Measurements from ENCODE around the gene CACTIN. TPM values are rescaled to one million over a fixed set of nuclear protein-coding genes. Genes with fewer than 3 reads are reported as not detected.

CACTIN gene
- total RNA-seq, 1 donor from 2014 or later: 32.4 TPM

DNA sequence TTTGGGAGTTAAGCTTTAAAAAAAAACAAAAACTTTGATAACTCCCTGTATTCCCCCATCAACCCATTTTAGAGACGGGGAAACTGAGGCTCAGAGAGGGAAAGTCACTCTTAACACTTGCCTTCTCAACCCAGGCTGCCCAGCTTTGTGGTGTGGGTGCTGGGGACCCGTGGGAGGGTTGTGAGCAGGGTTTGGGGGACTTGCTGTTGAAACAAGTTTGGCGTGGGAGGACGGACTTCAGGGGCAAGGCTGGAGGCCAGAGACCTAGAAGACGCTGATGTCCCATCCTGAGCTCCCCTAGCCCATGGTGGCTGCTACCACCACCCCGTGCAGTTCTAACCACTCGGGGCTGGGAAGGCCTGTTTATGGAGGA lies 747 bp upstream of the CACTIN start:
- DNase-seq (ENCODE audit: low read depth): no peak

DNA sequence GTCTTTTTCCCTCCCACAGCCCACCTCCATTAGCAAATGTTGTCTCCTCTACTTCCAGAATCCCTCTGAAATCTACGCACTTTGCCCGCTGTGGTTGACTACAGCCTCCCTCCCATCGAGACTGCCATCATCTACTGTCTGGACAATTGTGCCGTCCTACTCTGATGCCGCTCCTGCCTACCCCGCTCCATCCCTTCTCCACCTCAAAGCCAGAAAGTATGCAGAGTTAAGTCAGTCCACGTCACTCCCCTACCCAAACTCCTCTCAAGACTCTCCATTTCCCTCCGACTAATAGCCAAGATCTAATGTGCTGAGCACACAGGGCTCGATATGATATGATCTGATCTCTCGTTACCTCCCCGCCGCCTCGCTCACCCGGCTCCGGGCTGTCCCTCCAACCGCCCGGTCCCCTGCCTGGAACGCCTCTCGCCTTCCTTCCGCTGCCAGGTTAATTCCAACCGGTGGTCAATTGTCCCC lies 556 bp downstream of the CACTIN start:
- no peak for DNase-seq (ENCODE audit: low read depth)

DNA sequence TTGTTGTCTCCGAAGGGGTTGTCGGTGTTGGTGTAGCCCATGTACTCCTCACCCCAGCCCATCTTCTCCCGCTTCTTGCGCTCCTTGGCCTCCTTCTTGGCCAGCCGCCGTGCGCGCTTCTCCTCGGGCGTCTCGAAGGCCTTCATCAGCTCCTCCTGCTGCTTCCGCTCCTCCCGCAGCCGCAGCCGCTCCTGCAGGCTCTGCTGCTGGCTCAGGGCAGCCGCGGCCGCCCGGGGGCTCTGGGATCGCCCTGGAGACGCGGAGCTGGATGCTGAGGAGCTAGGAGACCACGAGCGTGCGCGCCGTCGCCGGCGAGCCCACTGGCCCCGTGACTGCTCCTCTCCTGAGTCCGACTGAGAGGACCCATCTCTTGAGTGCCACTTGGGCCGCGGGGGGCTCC lies 2.9 kb downstream of the CACTIN start:
- no peak for DNase-seq (ENCODE audit: low read depth)

DNA sequence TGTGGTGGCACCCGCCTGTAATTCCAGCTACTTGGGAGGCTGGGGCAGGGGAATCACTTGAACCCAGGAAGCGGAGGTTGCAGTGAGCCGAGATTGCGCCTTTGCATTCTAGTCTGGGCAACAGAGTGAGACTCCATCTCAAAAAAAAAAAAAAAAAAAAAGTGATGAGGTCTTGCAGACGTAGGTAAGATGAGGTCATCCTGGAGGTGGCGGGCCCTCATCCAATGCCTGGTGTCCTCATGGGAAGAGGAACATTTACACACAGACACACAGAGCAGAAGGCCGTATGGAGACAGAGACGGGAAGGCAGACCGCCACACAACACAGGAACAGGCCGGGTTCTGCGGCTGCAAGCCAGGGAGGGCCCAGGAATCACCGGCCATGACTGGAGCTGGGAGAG lies 4.4 kb downstream of the CACTIN start:
- DNase-seq (ENCODE audit: low read depth): no peak

DNA sequence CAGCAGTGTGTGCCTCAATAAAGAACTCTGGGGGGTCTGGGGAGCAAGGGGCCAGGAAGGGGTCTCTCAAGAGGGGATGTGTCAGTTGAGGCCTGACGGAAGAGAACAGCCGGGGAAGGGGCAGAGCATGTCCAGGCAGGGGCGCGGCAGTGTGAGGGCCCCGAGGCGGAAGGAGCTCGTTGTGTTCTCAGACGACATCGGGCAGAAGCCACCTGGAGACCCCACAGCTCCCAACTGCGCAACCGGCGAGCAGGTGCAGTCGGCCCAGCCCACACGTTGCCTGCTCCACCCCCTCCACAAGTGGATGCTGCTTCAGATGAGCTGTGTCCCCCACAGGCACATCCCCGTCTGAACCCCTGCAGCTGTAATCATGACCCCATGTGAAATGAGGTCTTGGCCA lies 4.9 kb downstream of the CACTIN start:
- no peak for DNase-seq (ENCODE audit: low read depth)

DNA sequence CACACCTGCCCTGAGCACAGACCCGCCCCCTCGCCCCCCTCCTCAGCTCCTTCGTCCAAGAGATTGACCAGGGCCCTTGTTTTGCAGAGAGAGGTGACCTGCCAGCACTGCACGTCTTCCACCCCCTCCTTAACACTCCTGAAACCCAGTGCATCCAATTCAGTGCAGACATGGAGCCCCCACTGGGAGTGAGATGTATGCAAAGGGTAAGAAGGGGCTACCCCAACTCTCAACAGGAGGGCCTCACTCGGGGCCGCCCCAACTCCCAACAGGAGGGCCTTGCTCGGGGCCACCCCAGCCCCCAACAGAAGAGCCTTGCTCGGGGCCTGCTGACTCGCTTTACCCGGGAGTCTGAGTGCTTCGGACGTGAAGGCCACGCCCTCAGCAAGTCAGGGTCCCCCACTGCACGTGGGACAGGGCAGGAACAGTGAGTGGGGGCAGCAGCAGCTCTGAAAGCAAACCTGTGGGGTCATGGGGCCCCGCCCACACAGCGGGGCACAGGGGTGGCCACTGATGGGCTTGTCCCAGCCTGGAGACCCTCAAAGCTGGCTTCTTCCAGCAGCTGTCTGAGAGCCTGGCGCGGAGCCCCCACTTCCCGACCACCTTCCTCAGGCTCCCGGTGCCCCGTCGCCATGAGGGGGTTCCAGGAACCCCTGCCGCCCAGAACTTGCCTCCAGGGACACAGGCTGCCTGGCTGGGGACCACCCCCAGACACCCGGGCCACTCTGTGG lies 5.6 kb downstream of the CACTIN start:
- no peak for DNase-seq (ENCODE audit: low read depth)

DNA sequence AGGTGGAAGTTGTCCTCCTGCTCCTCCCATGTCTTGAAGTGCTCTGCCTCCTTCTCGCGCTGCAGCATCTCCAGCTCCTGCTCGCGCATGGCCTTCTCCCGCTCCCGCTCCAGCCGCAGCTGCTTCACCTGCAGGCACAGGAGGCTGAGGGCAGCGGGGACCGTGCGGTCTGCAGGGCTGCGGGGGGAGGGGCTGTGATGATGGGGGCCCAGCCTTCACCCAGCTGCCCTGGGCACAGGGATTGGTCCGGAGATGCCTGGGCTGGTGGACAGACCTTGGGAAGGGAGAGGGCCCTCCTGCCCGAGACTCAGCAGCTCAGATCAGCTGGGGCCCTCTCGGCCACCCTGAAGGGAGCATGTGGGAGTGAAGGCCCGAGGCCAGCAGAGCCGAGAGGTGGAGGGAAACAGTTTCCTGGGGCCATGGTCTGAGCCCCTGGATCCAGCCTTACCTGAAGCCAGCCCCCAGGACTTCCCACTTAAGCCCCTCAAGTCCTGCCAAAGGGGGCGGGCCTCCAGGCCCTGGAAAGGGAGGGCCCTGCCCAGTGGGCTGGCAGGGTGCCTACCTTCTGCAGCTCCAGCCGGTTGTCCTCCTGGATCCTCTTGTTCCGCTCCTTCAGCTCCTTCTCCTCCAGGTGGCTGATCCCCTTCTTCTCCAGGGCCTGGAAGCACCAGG lies 6.3 kb downstream of the CACTIN start:
- no peak for DNase-seq (ENCODE audit: low read depth)

DNA sequence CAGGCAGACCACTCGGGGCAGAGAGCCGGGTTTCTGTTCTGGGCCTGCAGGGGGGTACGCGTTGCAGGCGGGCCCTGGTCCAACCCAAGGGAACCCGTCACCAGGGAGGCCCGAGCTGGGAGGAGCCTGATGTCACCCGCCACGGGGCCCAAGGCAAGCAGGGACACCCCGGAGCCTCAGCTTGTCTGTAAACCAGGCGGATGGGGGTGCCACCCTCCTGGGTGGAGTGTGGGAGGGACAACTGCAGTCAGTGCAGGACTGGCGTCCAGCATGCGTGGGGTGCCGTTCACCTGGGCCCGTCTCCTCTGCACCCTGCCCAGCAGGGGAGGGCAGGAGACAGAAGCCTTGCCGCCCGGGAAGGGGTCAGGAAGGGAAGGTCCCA lies 7.0 kb downstream of the CACTIN start:
- no peak for DNase-seq (ENCODE audit: low read depth)

DNA sequence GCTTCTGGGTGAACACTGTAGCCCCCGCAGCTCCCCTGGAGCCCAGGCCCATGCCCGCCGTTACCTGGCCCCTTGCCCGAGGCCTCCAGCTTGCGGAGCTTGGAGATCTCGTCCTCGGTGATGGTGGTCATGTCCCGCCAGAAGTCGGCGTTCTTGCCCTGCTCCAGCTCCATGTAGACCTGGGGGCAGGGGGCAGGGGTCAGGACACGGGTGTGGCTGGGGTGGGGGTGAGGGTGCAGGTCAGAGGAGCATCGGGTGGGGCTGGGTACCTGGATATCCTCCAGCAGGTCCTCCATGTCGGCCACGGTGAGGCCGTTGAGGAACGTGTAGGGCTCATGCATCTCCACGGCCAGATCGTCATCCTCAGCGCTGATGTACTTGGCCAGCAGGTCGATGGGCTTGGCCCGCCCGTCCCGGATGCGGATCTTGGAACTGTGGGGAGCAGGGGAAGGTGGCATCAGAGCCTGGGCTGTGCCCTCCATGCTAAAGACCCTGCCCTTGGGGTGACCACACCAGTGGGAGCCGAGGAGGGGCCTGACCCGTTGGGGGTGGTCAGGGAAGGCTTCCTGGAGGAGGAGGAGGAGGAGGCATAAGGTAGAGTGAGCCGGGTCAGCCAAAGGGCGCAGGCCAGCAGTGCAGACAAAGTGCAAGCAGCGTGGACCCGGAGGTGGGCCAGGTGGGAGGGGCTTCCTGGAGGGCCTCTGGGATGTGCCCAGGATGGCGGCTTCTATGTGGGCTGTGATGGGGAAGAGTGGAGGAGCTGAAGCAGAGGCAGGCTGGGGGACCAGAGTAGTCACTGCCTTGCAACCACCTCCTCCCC lies 7.6 kb downstream of the CACTIN start:
- DNase-seq (ENCODE audit: low read depth): no peak

DNA sequence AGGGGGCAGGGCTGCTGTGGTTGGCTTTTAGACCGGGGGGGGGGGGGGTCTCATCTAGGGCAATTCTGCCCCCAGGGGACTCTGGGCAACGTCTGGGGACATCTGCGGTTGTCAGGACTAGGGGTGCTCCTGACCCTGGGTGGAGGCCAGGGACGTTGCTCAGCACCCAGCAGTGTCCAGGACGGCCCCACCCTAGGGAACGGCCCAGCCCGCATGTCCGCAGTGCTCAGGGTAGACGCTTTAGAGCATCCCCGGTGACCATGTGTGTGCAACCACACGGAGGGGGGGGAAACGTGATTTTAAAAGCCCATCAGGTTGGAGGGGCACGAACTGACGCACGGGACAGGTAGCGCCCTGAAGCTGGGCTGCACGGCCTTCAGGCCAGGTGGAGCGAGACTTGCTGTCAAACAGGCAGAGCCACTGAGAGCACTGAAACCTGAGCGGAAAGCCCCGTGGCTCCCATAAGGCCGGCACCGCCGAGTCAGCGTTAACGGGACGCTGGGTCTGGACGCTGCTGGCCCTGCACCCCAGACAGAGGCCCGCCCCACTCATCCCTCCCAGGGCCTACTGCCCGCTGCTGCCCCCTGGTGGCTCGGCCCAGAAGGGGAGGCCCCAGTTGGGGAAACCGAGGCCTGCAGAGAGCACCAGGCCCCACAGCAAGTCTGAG lies 8.3 kb downstream of the CACTIN start:
- DNase-seq (ENCODE audit: low read depth): no peak

DNA sequence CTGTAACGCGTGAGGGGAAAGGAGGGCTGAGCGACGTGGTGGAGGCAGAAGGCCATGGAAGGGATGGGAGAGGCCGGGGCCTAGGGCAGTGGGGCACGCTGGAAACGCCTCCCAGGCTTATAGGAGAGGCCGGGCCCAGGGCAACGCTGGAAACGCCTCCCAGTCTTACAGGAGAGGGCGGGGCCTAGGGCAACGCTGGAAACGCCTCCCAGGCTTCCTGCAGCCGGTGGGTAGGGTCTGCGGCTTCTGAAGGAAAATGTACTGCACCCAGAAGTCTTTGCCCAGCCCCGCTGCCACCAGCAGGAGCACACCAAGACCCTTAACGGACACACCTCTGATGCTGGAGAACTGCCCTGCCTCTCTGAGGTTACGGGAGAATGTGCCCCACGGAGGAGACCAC lies 9.1 kb downstream of the CACTIN start:
- no peak for DNase-seq (ENCODE audit: low read depth)

DNA sequence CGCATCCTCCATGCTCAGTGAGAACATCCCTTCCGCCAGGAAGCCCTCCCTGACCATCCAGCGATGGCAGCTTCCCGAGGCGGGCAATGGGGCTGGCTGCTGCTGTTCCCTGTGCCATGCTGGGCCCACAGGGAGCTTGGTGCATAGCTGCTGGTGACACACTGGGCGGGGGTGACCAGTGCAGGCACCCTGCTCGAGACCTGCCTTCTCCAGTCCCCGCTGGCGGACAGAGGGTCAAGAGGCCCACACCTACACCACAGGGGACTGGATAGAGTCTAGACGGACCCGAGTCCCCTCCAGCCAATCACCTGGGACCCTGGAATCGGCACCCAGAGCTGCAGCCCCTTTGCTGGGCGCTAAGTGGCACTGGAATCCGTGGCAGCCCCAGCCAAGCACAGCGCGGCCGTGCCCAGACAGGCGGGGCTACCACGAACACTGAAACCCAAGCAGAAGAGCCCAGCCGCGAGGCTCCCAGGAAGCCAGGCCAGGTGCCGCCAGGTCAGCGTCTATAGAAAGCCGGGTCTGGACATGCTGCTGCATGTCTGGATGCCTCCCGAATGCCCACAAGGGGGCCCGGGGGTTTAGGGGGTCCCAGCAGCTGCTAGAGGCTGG lies 11.0 kb downstream of the CACTIN start:
- no peak for DNase-seq (ENCODE audit: low read depth)

DNA sequence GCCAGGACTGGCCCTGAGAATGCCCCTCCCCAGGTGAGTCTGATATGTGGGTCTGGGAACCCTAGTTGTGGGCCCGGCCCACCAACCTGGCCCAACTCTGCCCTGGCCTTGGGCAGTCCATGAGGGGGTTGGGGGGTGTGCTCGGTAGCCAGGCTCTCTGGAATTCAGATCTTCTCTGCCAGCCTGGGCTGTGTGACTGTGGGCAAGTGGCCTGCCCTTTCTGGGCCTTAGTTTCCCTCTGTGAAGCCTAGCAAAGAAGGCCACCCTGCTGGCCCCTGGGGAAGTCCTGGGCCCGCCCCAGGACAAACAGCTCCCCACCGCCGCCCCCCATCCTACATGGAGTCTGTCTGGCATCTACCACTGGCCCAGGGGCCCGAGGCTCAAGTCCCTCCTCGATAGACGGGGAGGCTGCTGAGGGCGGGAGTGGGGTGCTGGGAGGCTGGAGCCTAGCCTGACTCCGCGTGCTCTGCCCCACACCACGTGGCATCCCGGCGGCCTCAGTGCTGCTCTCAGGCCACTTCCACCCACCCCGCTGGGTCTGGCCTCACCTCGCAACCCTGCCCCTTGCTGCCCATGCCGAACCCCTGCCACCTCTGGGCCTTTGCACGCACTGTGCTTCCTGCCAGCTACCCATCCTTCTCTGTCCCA lies 11.6 kb downstream of the CACTIN start:
- no peak for DNase-seq (ENCODE audit: low read depth)

DNA sequence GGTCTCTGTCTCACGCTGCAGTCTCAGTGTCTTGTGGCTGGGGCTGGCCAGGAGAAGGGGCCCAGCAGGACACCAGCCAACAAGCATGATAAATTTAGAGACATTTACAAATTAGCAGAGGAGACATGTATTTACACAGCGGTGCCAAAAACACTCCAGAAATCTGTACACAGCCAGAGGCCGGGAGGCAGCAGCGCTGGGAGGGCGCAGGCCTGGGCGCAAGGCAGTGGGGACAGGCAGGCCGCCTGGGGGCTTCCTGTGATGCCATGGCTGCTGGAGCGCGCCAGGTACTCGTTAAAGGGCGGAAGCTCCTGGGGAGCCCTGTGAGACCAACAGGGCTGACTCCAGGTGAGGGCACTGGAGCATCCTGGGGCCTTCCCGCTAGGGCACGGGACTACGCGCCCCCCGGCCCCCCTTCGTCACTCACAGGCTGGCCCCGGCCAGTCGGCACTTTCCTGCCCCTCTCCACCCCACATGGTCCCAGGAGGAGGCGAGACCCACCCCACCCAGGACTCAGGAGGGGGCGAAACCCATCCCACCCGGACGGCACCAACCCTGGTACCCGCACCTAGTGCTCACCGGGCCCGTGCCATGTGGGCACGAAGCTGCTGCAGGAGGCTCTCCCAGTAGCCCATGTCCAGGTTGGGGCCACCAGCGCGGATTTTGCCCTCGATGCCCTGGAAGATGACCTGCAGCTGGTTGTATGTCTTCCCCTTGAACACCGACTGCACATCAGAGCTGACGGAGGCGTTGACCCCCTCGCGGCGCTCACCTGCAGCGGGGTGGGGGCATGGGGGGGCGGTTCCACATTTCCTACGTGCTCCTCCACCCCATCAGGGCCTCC lies 12.6 kb downstream of the CACTIN start:
- DNase-seq (ENCODE audit: low read depth): no peak

DNA sequence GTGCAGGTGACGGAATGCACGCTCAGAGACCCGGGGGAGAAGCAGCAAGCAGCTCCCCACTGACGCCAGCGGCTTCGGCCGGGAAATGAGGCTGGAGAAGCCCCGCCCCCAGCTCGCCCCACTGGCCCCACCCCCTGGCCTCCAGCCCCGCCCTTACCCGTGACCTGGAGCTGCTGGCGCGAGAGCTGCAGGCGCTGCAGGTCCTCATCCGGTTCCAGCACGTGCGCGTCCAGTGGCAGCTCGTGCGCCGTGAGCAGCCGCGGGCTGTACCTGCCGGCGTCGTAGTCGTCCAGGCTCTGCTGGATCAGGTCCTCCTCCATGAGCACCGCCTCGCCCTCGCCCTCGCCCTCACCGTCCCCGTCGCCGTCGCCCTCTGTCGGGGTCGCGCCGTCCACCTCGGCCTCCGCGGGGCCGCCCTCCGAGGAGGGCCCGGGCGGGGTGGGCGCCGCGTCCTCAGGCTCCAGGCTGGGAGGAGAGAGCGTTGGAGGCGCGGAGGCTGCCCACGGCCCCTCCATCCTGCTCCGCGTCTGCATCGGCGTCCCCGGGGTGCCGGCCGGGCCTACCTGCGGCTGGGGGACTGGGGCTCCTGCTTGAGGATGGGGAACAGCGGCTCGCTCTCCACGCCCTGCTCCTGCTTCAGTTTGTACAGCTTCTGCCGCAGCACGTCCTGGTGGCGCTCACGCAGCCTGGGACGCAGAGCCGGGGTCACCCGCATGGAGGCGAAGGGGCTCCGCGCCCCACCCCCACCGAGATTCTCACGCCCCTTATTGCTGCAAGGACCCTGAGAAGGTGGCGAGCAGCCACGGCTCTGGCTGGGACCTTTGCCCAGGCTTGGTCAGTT lies 13.5 kb downstream of the CACTIN start:
- DNase-seq (ENCODE audit: low read depth): no peak

DNA sequence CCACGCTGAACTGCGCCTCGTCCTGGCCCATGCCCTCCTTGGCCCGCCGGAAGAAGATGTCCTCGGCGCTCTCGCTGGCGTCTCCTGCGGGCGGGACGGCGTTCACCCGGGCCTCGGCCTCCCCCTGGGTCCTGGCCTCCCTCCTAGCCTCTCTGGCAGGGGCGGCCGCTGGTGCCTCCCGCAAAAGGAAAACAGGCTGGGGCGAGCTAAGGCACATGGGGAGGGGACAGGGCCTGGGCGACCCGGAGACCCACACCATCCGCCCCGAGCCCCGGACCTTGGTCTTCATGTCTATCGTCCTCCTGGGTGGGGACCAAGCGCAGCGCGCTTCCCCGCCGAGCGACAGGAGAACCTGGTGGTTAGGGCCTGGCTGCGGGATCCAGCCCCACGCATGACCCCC lies 14.3 kb downstream of the CACTIN start:
- no peak for DNase-seq (ENCODE audit: low read depth)

DNA sequence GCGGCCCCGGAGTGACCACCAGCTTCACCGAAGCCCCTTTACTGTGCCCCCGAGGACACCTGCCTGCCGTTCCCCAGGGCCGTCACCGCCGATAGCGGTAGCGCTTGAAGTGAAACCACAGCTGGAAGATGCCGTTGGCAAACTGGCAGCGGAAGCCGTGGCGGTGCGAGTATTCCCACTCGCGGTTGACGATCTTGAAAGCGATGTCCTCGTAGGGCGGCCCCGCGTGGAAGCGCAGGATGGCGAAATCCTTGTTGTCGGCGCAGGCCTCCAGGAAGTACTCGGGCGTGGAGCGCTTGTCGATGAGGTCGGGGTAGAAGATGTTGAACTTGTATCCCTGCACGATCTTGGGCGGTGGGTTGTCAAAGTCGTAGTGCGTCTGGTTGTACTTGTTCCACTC lies 14.7 kb downstream of the CACTIN start:
- no peak for DNase-seq (ENCODE audit: low read depth)

DNA sequence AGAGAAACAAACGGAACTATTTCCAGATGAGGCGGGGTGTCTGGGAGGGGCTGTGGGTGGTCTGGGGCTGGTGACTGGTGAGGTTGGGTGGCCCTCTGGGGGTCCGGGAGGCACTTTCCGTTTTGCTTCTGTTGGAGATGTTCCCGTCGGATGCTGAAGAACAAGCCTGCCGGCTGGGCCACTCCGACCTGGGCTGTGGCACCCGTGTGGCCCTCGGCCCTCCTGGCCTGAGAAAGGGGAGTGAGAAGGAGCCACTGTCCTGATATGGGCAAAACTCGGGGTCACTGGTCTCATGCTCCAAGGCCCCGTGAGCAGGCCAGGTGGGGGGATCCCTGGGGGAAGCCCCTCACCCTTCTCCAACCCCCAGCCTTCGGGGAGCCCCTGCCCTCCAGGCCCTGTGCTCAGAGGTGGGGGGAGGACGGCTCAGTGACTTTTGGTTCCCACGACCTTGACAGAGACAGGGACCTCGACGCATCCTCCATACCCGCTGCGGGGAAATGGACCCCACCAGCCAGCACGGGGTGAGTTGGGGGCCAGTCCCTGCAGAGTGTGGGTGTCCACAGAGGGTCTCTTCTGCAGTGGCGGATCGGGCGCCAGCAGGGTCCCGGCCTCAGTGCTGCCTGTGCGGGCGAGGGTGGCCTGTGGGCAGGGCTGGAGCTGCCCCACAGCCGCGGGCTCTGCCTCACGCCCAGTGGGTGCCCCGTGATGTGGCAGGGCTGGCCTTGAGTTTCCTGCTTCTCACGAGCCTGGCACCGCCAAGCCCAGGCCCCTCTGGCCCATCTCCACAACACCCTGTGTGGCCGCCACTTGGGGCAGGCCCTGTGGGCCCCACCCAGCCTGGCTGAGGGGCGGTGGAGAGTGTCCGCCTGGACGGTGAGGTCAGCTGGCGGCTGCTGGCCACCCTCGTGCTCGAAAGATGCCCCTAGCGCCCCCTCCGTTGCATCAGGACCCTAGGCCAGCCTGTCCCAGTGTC lies 15.6 kb downstream of the CACTIN start:
- DNase-seq (ENCODE audit: low read depth): no peak

Data from renal cortical epithelial cell (primary cell).